ENCODE data around the gene RPLP2.

RPLP2 gene

GRCh38 chr11:792535-792821, 17.3 kb upstream of the RPLP2 start:
- no peak for DNase-seq

- no peak for DNase-seq
These were observed 16.9 kb upstream of the RPLP2 start for GRCh38 chr11:792873-793272.

- DNase-seq: no peak
These were observed 16.2 kb upstream of the RPLP2 start for GRCh38 chr11:793556-793955.

- no peak for DNase-seq
These were observed 15.6 kb upstream of the RPLP2 start for GRCh38 chr11:794013-794765.

GRCh38 chr11:794766-795633, 14.8 kb upstream of the RPLP2 start:
- DNase-seq: no peak

GRCh38 chr11:795634-796564, 13.9 kb upstream of the RPLP2 start:
- DNase-seq: peak; percentile 89

GRCh38 chr11:796565-797295, 13.0 kb upstream of the RPLP2 start:
- DNase-seq: no peak

GRCh38 chr11:797296-798092, 12.3 kb upstream of the RPLP2 start:
- peak; percentile 91 for DNase-seq

- peak; percentile 90 for DNase-seq
These were observed 11.6 kb upstream of the RPLP2 start, which contains the start of gene SLC25A22 for GRCh38 chr11:798093-798713. SLC25A22 (minus strand) TSS chr11:798281; CDS start chr11:795006, 3,275 bp downstream.

GRCh38 chr11:799641-800316, 10.0 kb upstream of the RPLP2 start:
- DNase-seq: no peak

GRCh38 chr11:800473-800872, 9.3 kb upstream of the RPLP2 start:
- DNase-seq: no peak

GRCh38 chr11:801097-801780, 8.5 kb upstream of the RPLP2 start:
- no peak for DNase-seq

GRCh38 chr11:802018-802617, 7.6 kb upstream of the RPLP2 start:
- no peak for DNase-seq

- no peak for DNase-seq
These were observed 6.9 kb upstream of the RPLP2 start for GRCh38 chr11:802693-803466.

GRCh38 chr11:803467-803742, 6.4 kb upstream of the RPLP2 start:
- DNase-seq: no peak

- DNase-seq: no peak
These were observed 5.8 kb upstream of the RPLP2 start for GRCh38 chr11:803770-804598.

GRCh38 chr11:804599-804964, 5.2 kb upstream of the RPLP2 start:
- no peak for DNase-seq

All from right forelimb (tissue), 1 donor.